Neural cell (in vitro differentiated cells): ENCODE data around the gene IRF2BPL. TPM values are rescaled to one million over a fixed set of nuclear protein-coding genes. Genes with fewer than 3 reads are reported as not detected.

Experiments
- H2AFZ ChIP-seq: fragments of 200-600, 300-800 bp; sonication (generic), shearing (Covaris generic); 2 replicates; pipeline ENCODE4 v1.6.0; 2014; ENCODE audit warnings: low read depth, mild to moderate bottlenecking, antibody characterized with exemption, low read length, moderate library complexity
- H3F3A ChIP-seq: fragments of 200-600 bp; shearing (Covaris generic); 2 replicates; pipeline ENCODE4 v1.6.1; 2016; ENCODE audit warnings: mild to moderate bottlenecking, moderate library complexity, mixed read lengths, antibody characterized with exemption, low read length; ENCODE audit not compliant: insufficient read depth, poor library complexity, severe bottlenecking
- H3K27ac ChIP-seq: fragments of 200-600, 300-800 bp; sonication (generic), shearing (Covaris generic); 2 replicates; pipeline ENCODE4 v1.5.1; 2014; ENCODE audit warnings: mild to moderate bottlenecking, low read length, moderate library complexity
- H3K27me3 ChIP-seq: fragments of 300-800, 200-600 bp; sonication (generic), shearing (Covaris generic); 2 replicates; pipeline ENCODE4 v1.6.0; 2014; ENCODE audit warnings: mild to moderate bottlenecking, low read depth, low read length, moderate library complexity; ENCODE audit not compliant: insufficient read depth
- H3K36me3 ChIP-seq: fragments of 300-800, 200-600 bp; sonication (generic), shearing (Covaris generic); 2 replicates; pipeline ENCODE4 v1.5.1; 2014; ENCODE audit warnings: mild to moderate bottlenecking, antibody characterized with exemption, low read length, moderate library complexity; ENCODE audit not compliant: insufficient read depth
- H3K4me2 ChIP-seq: fragments of 300-800, 200-600 bp; sonication (generic), shearing (Covaris generic); 2 replicates; pipeline ENCODE4 v1.6.0; 2014; ENCODE audit warnings: mild to moderate bottlenecking, low read length
- H3K4me3 ChIP-seq: fragments of 300-800, 200-600 bp; sonication (generic), shearing (Covaris generic); 2 replicates; pipeline ENCODE4 v1.5.1; 2014; ENCODE audit warnings: mild to moderate bottlenecking, low read length, moderate library complexity
- H3K79me2 ChIP-seq: fragments of 200-600 bp; shearing (Covaris generic); replicated peaks from 2 replicates; pipeline ENCODE4 v1.6.0; 2014; ENCODE audit warnings: mild to moderate bottlenecking, low read length, moderate library complexity; ENCODE audit not compliant: insufficient read depth
- H3K9ac ChIP-seq: fragments of 300-800, 200-600 bp; sonication (generic), shearing (Covaris generic); 2 replicates; pipeline ENCODE4 v1.6.1; 2016; ENCODE audit warnings: mild to moderate bottlenecking, low read length, mixed read lengths
- H3K9me2 ChIP-seq: fragments of 200-600 bp; shearing (Covaris generic); 2 replicates; pipeline ENCODE4 v1.6.1; 2016; ENCODE audit warnings: mild to moderate bottlenecking, low read length, mixed read lengths; ENCODE audit not compliant: insufficient read depth
- H3K9me3 ChIP-seq: fragments of 200-600, 300-800 bp; sonication (generic), shearing (Covaris generic); 2 replicates; pipeline ENCODE4 v1.6.1; 2016; ENCODE audit warnings: mild to moderate bottlenecking, mixed run types, low read length, moderate library complexity, mixed read lengths
- H4K20me1 ChIP-seq: fragments of 200-600 bp; shearing (Covaris generic); 2 replicates; pipeline ENCODE4 v1.6.1; 2016; ENCODE audit warnings: mild to moderate bottlenecking, mixed run types; ENCODE audit not compliant: insufficient read depth
- EP300 ChIP-seq: fragments of 450-650 bp; conservative IDR thresholded peaks from 2 replicates; pipeline ENCODE4 v1.6.1; 2014; ENCODE audit warnings: antibody characterized with exemption, mild to moderate bottlenecking, moderate library complexity; ENCODE audit not compliant: poor library complexity, severe bottlenecking
- EZH2 ChIP-seq: fragments of 200-600, 300-800 bp; shearing (Covaris generic), sonication (generic); IDR thresholded peaks from 2 replicates; pipeline ENCODE4 v1.6.1; 2014; ENCODE audit warnings: antibody characterized with exemption, low read length, borderline replicate concordance, mild to moderate bottlenecking; ENCODE audit not compliant: insufficient read depth, poor library complexity, severe bottlenecking
- MXI1 ChIP-seq: fragments of 450-650 bp; conservative IDR thresholded peaks from 2 replicates; pipeline ENCODE4 v1.6.1; 2014; ENCODE audit warnings: antibody characterized with exemption, mild to moderate bottlenecking; ENCODE audit not compliant: poor library complexity, severe bottlenecking
- POLR2AphosphoS5 ChIP-seq: IDR thresholded peaks from 2 replicates; pipeline ENCODE4 v1.6.1; 2012
- RAD21 ChIP-seq: fragments of 450-650 bp; conservative IDR thresholded peaks from 2 replicates; pipeline ENCODE4 v1.6.1; 2014; ENCODE audit warnings: antibody characterized with exemption, mild to moderate bottlenecking, moderate library complexity
- REST ChIP-seq: IDR thresholded peaks from 2 replicates; pipeline ENCODE4 v1.6.1; 2012; ENCODE audit warnings: borderline replicate concordance
- SMC3 ChIP-seq: fragments of 450-650 bp; conservative IDR thresholded peaks from 2 replicates; pipeline ENCODE4 v1.6.1; 2014; ENCODE audit warnings: antibody characterized with exemption, mild to moderate bottlenecking, moderate library complexity; ENCODE audit not compliant: poor library complexity
- TAF1 ChIP-seq: IDR thresholded peaks from 2 replicates; pipeline ENCODE4 v1.6.1; 2012; ENCODE audit warnings: low read depth
- polyA plus RNA-seq: library from polyadenylated mRNA; depleted of rRNA; stranded (reverse); fragments of >200 nt; gene quantifications from 2 replicates; pipeline ENCODE4 v1.2.3, GENCODE V29; 2014
- TF ChIP-seq, protein P1 (sequence below): fragments of 450-650 bp; IDR thresholded peaks from 2 replicates; pipeline ENCODE4 v1.5.1; 2014; ENCODE audit warnings: antibody characterized with exemption, mild to moderate bottlenecking, moderate library complexity; ENCODE audit not compliant: poor library complexity, severe bottlenecking

IRF2BPL gene
- polyA plus RNA-seq, 1 donor from 2014 or later, result 42.9 TPM

GRCh38 chr14:76976240-76977005 lies 52.1 kb downstream of the IRF2BPL start:
- Histone ChIP-seq H3K36me3 (no peaks in the 10 kb centered on the region), H3K4me3 (no peak overlapping the region), H3K9me3 (no peaks in the 10 kb centered on the region), H3K4me2 (no peak overlapping the region), H3K79me2 (no peaks in the 10 kb centered on the region), H3K9ac (no peak overlapping the region), H3F3A (no peaks in the 10 kb centered on the region), H3K27ac (no peak overlapping the region), H3K27me3 (no peaks in the 10 kb centered on the region), H4K20me1 (no peaks in the 10 kb centered on the region), H2AFZ (no peak overlapping the region), H3K9me2 (no peaks in the 10 kb centered on the region)
- no peak for TF ChIP-seq POLR2AphosphoS5
- TF ChIP-seq MXI1, result no peak
- no peak for TF ChIP-seq REST
- no peak for TF ChIP-seq RAD21
- TF ChIP-seq SMC3, result no peak
- TF ChIP-seq TAF1, result no peak
- TF ChIP-seq, protein P1, sequence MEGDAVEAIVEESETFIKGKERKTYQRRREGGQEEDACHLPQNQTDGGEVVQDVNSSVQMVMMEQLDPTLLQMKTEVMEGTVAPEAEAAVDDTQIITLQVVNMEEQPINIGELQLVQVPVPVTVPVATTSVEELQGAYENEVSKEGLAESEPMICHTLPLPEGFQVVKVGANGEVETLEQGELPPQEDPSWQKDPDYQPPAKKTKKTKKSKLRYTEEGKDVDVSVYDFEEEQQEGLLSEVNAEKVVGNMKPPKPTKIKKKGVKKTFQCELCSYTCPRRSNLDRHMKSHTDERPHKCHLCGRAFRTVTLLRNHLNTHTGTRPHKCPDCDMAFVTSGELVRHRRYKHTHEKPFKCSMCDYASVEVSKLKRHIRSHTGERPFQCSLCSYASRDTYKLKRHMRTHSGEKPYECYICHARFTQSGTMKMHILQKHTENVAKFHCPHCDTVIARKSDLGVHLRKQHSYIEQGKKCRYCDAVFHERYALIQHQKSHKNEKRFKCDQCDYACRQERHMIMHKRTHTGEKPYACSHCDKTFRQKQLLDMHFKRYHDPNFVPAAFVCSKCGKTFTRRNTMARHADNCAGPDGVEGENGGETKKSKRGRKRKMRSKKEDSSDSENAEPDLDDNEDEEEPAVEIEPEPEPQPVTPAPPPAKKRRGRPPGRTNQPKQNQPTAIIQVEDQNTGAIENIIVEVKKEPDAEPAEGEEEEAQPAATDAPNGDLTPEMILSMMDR, result no peak
- no peak for TF ChIP-seq EP300
- no peak for TF ChIP-seq EZH2

- H3K9me3 ChIP-seq, result no peaks in the 10 kb centered on the region
- TF ChIP-seq MXI1 (no peak), RAD21 (no peak), EZH2 (no peak), REST (no peak), SMC3 (no peak), POLR2AphosphoS5 (no peak), TAF1 (no peak), EP300 (no peak)
- TF ChIP-seq, protein P1, result no peak
- no peak overlapping the region for H3K27ac ChIP-seq
- H3K4me3 ChIP-seq, result no peak overlapping the region
- H3K36me3 ChIP-seq, result no peaks in the 10 kb centered on the region
- no peaks in the 10 kb centered on the region for H3K27me3 ChIP-seq
- H3F3A ChIP-seq, result no peaks in the 10 kb centered on the region
- H3K9me2 ChIP-seq, result no peaks in the 10 kb centered on the region
- H2AFZ ChIP-seq, result no peak overlapping the region
- H3K4me2 ChIP-seq, result no peak overlapping the region
- H3K79me2 ChIP-seq, result no peaks in the 10 kb centered on the region
- no peaks in the 10 kb centered on the region for H4K20me1 ChIP-seq
- no peak overlapping the region for H3K9ac ChIP-seq
These were observed 52.7 kb downstream of the IRF2BPL start for GRCh38 chr14:76975812-76976211.
